HFFc6 (cell line): Measurements from ENCODE around the gene EVA1B. TPM values are rescaled to one million over a fixed set of nuclear protein-coding genes. Genes with fewer than 3 reads are reported as not detected.

Source experiments
- DNase-seq: peaks from one replicate; pipeline ENCODE4 v3.0.0-alpha.2; 2018
- H3K27ac Mint-ChIP-seq: 2 replicates; pipeline ENCODE4 v1.8.0; 2020; ENCODE audit warnings: mild to moderate bottlenecking, mixed read lengths
- H3K27me3 Mint-ChIP-seq: 2 replicates; pipeline ENCODE4 v1.8.0; 2021; ENCODE audit warnings: mild to moderate bottlenecking, moderate library complexity, mixed read lengths; ENCODE audit not compliant: insufficient read depth
- H3K36me3 Mint-ChIP-seq: 2 replicates; pipeline ENCODE4 v1.8.0; 2021; ENCODE audit warnings: low read depth, mixed read lengths
- H3K4me1 Mint-ChIP-seq: 2 replicates; pipeline ENCODE4 v1.8.0; 2020; ENCODE audit warnings: low read depth, mixed read lengths
- H3K4me3 Mint-ChIP-seq: 2 replicates; pipeline ENCODE4 v1.8.0; 2020; ENCODE audit warnings: mild to moderate bottlenecking, moderate library complexity, mixed read lengths
- H3K9me3 Mint-ChIP-seq: 2 replicates; pipeline ENCODE4 v1.8.0; 2020; ENCODE audit warnings: mild to moderate bottlenecking, mixed read lengths
- total RNA-seq, 6 experiments: library from RNA; stranded (reverse); fragmentation: NEBNext Ultra II Directional; extraction: Animal tissue kit (Norgen Biotek cat#: 25700); gene quantifications; 2 replicates in 1 of 6; 3 replicates in 5 of 6; pipeline ENCODE4 v1.2.3, GENCODE V29; 2021
- TF ChIP-seq, protein P1 (sequence below): fragments of 200-600 bp; sonication (generic); IDR thresholded peaks from 2 replicates; pipeline ENCODE4 v1.5.0; 2021; ENCODE audit warnings: antibody characterized with exemption, mild to moderate bottlenecking

The EVA1B gene
- total RNA-seq, 6 experiments from 2014 or later, result 152 to 206 (median 155) TPM

DNA sequence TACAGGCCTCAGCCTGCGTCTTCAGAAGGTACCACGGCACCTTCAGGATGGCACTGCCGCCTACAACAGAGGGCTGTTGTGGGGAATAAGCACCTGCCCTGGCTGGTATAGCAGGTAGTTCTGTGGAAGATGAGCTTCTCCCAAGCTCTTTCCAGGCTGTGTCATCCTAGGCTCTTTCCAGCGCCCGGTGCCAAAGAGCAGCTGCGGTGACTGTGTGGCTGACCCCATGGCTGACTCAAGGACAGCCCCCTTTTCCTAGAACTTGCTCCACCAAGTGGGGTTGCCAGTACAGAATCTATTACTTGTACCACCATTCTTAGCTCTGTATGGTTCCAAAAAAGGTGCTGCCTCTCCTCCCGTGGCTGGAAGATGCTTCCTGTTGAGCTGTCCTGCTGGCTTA is 21.9 kb upstream of the EVA1B start:
- H3K27me3 Mint-ChIP-seq, result no peaks in the 10 kb centered on the region; the same call in 1 of the 2 replicates
- H3K27ac Mint-ChIP-seq, result peak overlapping the region; percentile 58
- DNase-seq, result no peak
- no peak overlapping the region for H3K4me3 Mint-ChIP-seq
- peaks cover 42% of the 10 kb centered on the region for H3K4me1 Mint-ChIP-seq
- H3K9me3 Mint-ChIP-seq, result no peaks in the 10 kb centered on the region
- peaks cover 30% of the 10 kb centered on the region for H3K36me3 Mint-ChIP-seq
- TF ChIP-seq, protein P1, sequence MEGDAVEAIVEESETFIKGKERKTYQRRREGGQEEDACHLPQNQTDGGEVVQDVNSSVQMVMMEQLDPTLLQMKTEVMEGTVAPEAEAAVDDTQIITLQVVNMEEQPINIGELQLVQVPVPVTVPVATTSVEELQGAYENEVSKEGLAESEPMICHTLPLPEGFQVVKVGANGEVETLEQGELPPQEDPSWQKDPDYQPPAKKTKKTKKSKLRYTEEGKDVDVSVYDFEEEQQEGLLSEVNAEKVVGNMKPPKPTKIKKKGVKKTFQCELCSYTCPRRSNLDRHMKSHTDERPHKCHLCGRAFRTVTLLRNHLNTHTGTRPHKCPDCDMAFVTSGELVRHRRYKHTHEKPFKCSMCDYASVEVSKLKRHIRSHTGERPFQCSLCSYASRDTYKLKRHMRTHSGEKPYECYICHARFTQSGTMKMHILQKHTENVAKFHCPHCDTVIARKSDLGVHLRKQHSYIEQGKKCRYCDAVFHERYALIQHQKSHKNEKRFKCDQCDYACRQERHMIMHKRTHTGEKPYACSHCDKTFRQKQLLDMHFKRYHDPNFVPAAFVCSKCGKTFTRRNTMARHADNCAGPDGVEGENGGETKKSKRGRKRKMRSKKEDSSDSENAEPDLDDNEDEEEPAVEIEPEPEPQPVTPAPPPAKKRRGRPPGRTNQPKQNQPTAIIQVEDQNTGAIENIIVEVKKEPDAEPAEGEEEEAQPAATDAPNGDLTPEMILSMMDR, result no peak

DNA sequence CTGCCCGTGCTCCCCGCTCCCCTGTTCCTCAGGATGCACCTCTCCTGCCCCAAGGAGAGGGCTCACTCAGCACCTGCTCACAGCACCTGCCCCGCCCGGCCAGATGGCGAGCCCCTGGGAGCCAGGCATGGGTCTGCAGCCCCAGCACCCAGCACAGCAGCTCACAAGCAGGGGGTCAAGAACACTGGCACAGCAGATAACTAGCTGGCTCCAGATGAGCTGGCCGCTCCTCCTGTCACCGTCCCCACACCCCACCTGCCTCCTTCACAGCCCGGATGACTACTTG is 20.9 kb upstream of the EVA1B start:
- no peaks in the 10 kb centered on the region; the same call in 1 of the 2 replicates for H3K27me3 Mint-ChIP-seq
- H3K9me3 Mint-ChIP-seq, result no peaks in the 10 kb centered on the region
- H3K4me1 Mint-ChIP-seq, result peaks cover 38% of the 10 kb centered on the region
- no peak for DNase-seq
- H3K36me3 Mint-ChIP-seq, result peaks cover 30% of the 10 kb centered on the region
- H3K4me3 Mint-ChIP-seq, result no peak overlapping the region
- peak overlapping the region; percentile 58; the same call in 1 of the 2 replicates for H3K27ac Mint-ChIP-seq
- TF ChIP-seq, protein P1, result no peak

DNA sequence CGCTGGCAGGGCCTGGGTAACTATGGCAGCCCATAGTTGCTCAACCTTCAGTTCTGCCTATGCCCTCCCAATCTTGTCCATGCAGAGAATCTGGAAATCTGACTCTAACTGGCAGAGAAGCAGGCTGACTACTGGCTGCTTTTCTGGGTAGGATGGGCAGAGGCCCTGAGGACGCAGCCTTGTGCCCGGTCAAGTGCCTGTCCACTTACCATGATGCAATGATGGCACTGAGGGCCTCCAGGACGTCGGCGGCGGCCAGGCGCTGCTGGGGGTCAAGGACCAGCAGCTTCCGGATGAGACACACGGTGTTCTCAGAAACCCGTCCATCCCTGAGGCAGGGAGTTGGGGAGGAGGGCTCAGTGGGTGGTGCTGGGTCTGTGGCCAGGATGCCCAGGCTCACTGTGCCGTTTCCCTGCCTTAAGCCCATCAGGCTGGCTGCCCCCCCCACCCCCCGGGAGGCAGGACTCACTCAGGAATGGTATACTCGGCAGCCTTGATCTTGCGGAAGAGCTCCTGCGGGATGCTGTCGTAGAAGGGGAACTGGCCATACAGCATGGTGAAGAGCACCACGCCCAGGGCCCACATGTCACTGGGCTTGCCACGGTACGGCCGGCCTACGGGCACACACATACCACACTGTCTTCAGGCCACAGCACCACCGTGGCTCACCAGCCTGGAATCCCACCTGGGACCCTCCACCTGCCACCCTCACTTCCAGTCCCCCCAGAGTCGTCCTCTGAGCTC is 20.4 kb upstream of the EVA1B start:
- Mint-ChIP-seq H3K4me1 (peaks cover 38% of the 10 kb centered on the region), H3K27me3 (no peaks in the 10 kb centered on the region; the same call in 1 of the 2 replicates), H3K9me3 (no peaks in the 10 kb centered on the region), H3K27ac (peak overlapping the region; percentile 88), H3K4me3 (no peak overlapping the region), H3K36me3 (peaks cover 30% of the 10 kb centered on the region)
- no peak for DNase-seq
- TF ChIP-seq, protein P1, result no peak

DNA sequence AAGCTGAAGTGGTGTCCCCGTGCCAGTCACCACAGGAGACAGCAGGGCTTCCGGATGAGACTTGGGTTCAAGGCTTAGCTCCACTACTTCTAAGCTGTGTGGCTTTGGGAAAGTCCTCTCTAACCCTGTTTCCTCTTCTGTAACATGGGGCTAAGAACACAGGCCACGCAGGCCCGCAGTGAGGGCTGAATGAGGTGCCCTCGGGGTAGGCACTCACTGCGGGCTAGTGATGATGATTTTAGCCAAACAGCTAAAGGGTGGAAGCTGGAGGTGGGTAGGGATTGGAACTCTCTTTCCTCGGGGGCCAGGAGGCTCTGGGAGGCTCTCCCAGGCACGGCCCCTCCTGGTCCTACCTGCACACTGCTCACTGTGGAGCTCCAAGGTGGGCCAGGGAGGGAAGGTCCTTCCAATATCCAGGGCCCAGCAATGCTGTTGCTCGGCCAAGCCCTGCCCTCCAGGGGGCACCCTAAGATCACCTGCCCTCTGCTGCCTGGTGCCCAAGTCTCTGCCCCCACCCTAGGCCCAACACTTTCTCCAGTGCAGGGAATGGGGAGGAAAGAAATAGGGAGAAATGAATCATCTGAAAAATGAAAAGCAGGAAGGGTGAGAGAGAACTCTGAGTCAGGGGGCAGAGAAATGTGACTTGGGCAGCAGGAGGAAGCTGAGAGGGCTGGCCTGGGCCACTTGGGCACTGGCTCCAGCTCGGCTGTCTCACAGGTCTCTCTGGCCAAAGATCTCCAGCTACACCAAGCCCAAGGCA is 19.2 kb upstream of the EVA1B start:
- no peaks in the 10 kb centered on the region for H3K9me3 Mint-ChIP-seq
- 0 out of 2 replicates have a peak overlapping the region, but pooled peaks have one; percentile 15 for H3K4me3 Mint-ChIP-seq
- TF ChIP-seq, protein P1, result peak; percentile 87
- H3K36me3 Mint-ChIP-seq, result peaks cover 20% of the 10 kb centered on the region; the same call in 1 of the 2 replicates
- peak overlapping the region; percentile 88 for H3K27ac Mint-ChIP-seq
- no peaks in the 10 kb centered on the region; the same call in none of the 2 replicates for H3K27me3 Mint-ChIP-seq
- peaks cover 30% of the 10 kb centered on the region for H3K4me1 Mint-ChIP-seq
- peak; percentile 83 for DNase-seq

DNA sequence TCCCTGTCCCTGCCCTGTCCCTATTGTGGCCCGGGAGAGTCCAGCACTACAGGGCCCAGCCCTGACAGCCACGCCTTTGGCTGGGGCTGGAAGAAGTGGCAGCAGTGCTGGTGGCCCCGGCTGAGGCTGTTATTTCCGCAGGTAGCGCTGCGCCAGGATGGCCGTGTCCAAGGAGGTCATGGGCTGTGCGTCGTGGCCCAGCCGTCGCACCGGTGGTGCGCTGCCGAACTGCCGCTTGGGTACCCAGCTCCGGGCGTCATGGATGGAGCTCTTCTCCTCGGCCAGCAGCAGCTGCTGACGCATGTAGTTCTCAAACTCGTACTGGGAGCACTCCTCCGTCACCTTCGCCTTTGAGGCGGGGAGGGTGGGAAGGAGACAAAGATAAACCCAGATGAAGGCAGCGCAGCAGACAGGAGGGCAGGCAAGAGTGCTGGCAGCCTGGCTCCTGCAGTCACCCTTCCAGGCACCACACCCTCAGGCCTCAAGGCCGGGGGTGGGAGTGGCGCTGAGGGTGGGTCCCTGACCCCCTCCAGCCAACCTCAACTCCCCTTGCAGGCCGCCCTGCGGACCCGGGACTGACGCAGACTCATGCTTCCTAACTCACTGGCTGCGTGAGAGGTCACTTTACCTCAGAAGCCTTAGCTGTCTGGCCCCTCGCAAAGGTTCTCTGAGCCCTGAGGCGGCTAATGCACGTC is 18.3 kb upstream of the EVA1B start:
- H3K9me3 Mint-ChIP-seq, result no peaks in the 10 kb centered on the region
- TF ChIP-seq, protein P1, result no peak
- H3K27me3 Mint-ChIP-seq, result no peaks in the 10 kb centered on the region; the same call in none of the 2 replicates
- peaks cover 14% of the 10 kb centered on the region; the same call in 1 of the 2 replicates for H3K36me3 Mint-ChIP-seq
- H3K4me1 Mint-ChIP-seq, result peaks cover 23% of the 10 kb centered on the region
- H3K27ac Mint-ChIP-seq, result peak overlapping the region; percentile 88; the same call in 1 of the 2 replicates
- DNase-seq, result no peak
- no peak overlapping the region for H3K4me3 Mint-ChIP-seq
